RWPE1 (cell line): Measurements from ENCODE around the gene CPEB3.

Experiments
- CTCF ChIA-PET: fragments of 350-600 bp; sonication (Branson Sonifier 250); formaldehyde crosslinking; extraction: SDS; loops from one replicate; lab custom pipeline; 2021; lab: Yijun Ruan, JAX
- POLR2A ChIA-PET: fragments of 400-600 bp; formaldehyde crosslinking; extraction: SDS; loops from one replicate; lab custom pipeline; 2020; ENCODE audit warnings: antibody characterized with exemption; ENCODE audit not compliant: low non-redundant PET; lab: Yijun Ruan, JAX
- DNase-seq: peaks from one replicate; pipeline ENCODE4 v3.0.0; 2012; ENCODE audit warnings: low spot score
- H3K27ac ChIP-seq: fragments of 450-650 bp; 2 replicates; pipeline ENCODE4 v1.5.1; 2017
- CTCF ChIP-seq: fragments of 450-650 bp; conservative IDR thresholded peaks from 2 replicates; pipeline ENCODE4 v1.5.1; 2017; ENCODE audit warnings: low read depth, mild to moderate bottlenecking

The CPEB3 gene

GRCh38 chr10:92248566-92248965 lies 42.3 kb downstream of the CPEB3 start:
- no peak for DNase-seq
- TF ChIP-seq CTCF, result no peak
- no peak overlapping the region for H3K27ac ChIP-seq
- CTCF ChIA-PET, result interaction anchor here (0.5 to 1.6 kb wide), 2 partner anchors 10 to 460 kb away, joined by 3 to 4 read pairs; no protein-coding TSS in a partner anchor
- POLR2A ChIA-PET, result interaction anchor here (0.7 kb wide), 1 partner anchor 16 kb away, joined by 4 read pairs; no protein-coding TSS in a partner anchor

DNA sequence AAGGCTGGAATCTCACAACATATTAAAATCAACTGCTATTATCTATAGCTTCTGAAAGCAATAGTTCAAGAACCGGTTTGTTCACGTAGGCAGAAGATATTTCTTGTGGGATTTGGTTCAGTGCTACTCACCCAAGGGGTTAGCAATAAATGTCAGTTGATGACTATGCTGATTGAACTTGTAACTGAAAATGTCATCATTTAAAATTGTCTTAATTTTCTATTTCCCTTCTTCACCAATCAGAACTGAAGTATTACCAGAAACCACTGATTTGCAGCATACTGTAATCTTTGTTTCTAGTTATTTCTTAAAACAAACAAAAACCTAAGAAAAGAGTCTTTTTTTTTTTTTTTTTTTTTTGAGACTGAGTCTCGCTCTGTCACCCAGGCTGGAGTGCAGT lies 46.1 kb downstream of the CPEB3 start:
- no peak for DNase-seq
- TF ChIP-seq CTCF, result no peak
- no peak overlapping the region for H3K27ac ChIP-seq
- ChIA-PET POLR2A (no interaction called here), CTCF (no interaction called here)

DNA sequence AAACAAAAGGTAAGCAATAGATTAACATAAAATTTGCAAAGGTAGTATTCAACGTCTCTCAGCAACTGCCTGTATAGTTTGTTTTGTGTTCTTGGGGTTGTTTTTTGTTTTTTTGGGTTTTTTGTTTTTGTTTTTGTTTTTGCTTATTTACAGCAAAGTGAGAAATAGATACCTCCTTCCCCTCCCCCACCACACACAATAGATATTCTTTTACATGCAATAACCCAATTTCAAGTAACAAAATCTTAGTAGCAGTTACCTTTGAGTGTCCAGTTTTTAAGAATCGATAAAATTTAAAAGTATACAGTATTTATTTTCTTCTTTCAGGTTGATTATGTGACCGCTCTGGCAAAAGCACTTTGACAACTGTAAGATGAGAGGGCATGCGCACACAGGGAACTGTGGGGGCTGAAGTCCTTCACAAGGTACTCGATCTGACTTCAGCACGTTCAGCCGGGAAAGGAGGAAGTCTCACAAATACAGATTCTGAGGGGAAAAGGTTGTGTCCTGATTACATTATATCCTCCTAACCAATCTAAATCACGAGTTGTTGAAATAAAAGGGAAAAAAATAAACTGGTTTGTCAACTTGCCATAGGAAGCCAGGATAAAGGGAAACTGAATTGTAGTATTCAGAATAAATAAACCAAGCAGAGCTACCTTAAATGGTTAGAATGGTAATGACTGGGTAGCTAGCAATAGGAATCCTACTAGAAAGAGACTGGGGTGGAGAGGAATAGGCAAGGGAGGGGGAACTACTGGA lies 47.8 kb downstream of the CPEB3 start:
- peak; percentile 60 for DNase-seq
- ChIA-PET CTCF (interaction anchor here (0.6 to 1.0 kb wide), 3 partner anchors 17 to 155 kb away, joined by 3 to 4 read pairs (median 4); no protein-coding TSS in a partner anchor), POLR2A (interaction anchor here (0.7 kb wide), 1 partner anchor 11 kb away, joined by 3 read pairs; no protein-coding TSS in a partner anchor)
- H3K27ac ChIP-seq, result no peak overlapping the region
- TF ChIP-seq CTCF, result no peak

- TF ChIP-seq CTCF, result no peak
- ChIA-PET CTCF (interaction anchor here (0.5 to 1.0 kb wide), 3 partner anchors 14 to 155 kb away, joined by 3 to 4 read pairs (median 3); no protein-coding TSS in a partner anchor), POLR2A (interaction anchor here (0.7 kb wide), 1 partner anchor 12 kb away, joined by 3 read pairs; no protein-coding TSS in a partner anchor)
- H3K27ac ChIP-seq, result no peak overlapping the region
- DNase-seq, result no peak
Observed at GRCh38 chr10:92242380-92242779, 48.5 kb downstream of the CPEB3 start.

- H3K27ac ChIP-seq, result peak overlapping the region; percentile 91
Observed at GRCh38 chr10:92241501-92241900, 49.4 kb downstream of the CPEB3 start.

More at GRCh38 chr10:92241501-92241900, 49.4 kb downstream of the CPEB3 start:
- ChIA-PET POLR2A (no interaction called here), CTCF (interaction anchor here (1.0 kb wide), 1 partner anchor 194 kb away, joined by 5 read pairs; no protein-coding TSS in a partner anchor)
- no peak for DNase-seq
- TF ChIP-seq CTCF, result no peak
